Activated T-helper 1 cell treated with anti-CD3 and anti-CD28 coated beads, Interleukin-12 subunit alpha, Interleukin-12 subunit beta, Interleukin-2, Interleukin-4 antibody, amounts not matched to agents 30 ng/mL and 10 ng/mL and 1 ng/mL, durations not matched to agents 14 hours and 24 hours and 36 hours (primary cell): ENCODE measurements around the gene VSTM4. TPM values are rescaled to one million over a fixed set of nuclear protein-coding genes. Genes with fewer than 3 reads are reported as not detected.

Source experiments
- DNase-seq: peaks from one replicate; pipeline ENCODE4 v3.0.0; 2021; ENCODE audit warnings: low spot score
- H3K27ac Mint-ChIP-seq: one replicate; pipeline ENCODE4 v1.8.0; 2021; ENCODE audit warnings: mild to moderate bottlenecking, mixed read lengths
- H3K27me3 Mint-ChIP-seq: one replicate; pipeline ENCODE4 v1.8.0; 2022; ENCODE audit warnings: mild to moderate bottlenecking, moderate library complexity, mixed read lengths; ENCODE audit not compliant: insufficient read depth
- H3K36me3 Mint-ChIP-seq: one replicate; pipeline ENCODE4 v1.8.0; 2021; ENCODE audit warnings: low read depth, mixed read lengths
- H3K4me1 Mint-ChIP-seq: one replicate; pipeline ENCODE4 v1.8.0; 2021; ENCODE audit warnings: low read depth, mixed read lengths
- H3K4me3 Mint-ChIP-seq: one replicate; pipeline ENCODE4 v1.8.0; 2021; ENCODE audit warnings: mild to moderate bottlenecking, moderate library complexity, mixed read lengths
- H3K9me3 Mint-ChIP-seq: one replicate; pipeline ENCODE4 v1.8.0; 2021; ENCODE audit warnings: mixed read lengths
- intact Hi-C: fragments of 100-400 bp; cut with micrococcal nuclease; formaldehyde crosslinking; loops from one replicate; pipeline ENCODE4 v1.15.1; 2024
- total RNA-seq: library from RNA; stranded (reverse); gene quantifications from 2 replicates; pipeline ENCODE4 v1.2.3, GENCODE V29; 2022

The VSTM4 gene
- total RNA-seq, 1 donor from 2014 or later = 0.23 TPM

DNA sequence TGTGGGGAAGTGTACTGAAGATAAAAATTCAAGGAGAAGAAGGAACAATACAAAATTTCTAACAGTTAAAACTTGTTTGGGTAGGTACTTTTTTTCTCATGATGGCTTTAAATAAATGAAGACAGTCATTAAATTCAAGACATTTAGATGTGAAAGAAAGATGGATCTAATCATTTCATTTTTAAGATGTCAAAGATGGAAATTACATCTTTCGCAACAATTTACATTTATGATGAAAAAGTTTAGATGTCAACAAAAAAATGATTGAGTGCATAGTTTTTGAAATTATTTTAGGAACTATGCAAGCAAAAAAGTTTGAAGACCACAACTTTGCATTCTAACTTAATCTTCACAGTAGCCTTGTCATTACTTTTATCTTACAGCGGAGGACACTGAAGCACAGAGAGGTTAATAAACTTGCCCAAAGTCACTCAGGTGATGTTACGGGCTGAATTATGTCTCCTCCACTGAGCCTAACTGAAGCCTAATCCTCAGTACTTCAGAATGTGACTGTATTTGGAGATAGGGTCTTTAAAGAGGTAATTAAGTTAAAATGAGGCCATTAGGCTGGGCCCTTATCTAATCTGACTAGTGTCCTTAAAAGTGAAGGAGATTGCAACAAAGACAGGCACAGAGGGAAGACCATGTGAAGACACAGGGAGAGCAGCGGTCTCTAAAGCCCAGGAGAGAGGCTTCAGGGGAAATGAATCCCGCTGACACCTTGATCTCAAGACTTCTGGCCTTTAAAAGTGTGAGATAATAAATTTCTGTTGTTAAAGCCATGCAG is 48.2 kb downstream of the VSTM4 start:
- intact Hi-C loops = no loop called here
- H3K4me1 Mint-ChIP-seq = no peaks in the 10 kb centered on the region

DNA sequence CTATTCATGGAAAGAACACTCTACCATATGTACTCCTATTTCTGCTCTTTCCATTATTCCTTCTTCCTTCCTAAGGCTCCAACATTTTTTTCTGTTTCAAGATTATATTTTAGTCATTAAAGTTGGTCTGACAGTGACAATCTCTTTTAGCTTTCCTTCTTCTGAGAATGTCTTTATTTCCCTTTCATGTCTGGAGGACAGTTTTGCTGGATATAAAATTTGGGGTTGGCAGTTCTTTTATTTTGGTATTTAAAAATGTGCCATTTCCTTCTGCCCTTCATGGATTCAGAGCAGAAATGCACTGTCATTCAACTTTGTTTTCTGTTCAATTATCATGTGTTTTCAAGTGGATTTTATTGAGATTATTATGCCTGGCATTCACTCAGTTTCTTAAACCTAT is 53.1 kb downstream of the VSTM4 start:
- peaks cover 2% of the 10 kb centered on the region for H3K27me3 Mint-ChIP-seq
- no peaks in the 10 kb centered on the region for H3K4me1 Mint-ChIP-seq
- no peak overlapping the region for H3K4me3 Mint-ChIP-seq
- no peak overlapping the region for H3K27ac Mint-ChIP-seq
- no peaks in the 10 kb centered on the region for H3K36me3 Mint-ChIP-seq
- intact Hi-C loops = no loop called here
- no peak for DNase-seq
- H3K9me3 Mint-ChIP-seq = peaks cover 14% of the 10 kb centered on the region

More for the DNA sequence above, 48.2 kb downstream of the VSTM4 start:
- H3K4me3 Mint-ChIP-seq = no peak overlapping the region
- no peak overlapping the region for H3K27ac Mint-ChIP-seq
- H3K9me3 Mint-ChIP-seq = peaks cover 6% of the 10 kb centered on the region
- DNase-seq = no peak
- peaks cover 2% of the 10 kb centered on the region for H3K27me3 Mint-ChIP-seq
- H3K36me3 Mint-ChIP-seq = no peaks in the 10 kb centered on the region

DNA sequence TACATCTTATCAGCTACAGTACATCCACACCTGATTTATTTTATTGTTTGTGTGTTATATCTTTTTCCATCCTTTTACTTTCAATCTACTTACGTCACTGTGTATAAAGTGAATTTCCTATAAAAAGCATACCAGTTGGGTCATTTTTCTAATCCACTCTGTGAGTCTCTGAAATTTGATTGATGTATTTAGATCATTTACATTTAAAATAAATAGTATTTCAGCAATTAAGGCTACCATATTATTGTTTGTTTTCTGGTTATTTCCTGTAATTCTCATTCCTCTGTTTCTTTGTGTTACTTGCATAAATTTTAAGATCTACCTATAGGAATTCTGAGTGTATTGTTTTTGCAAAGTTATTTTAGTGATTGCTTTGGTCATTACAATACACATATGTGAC is 53.7 kb downstream of the VSTM4 start:
- DNase-seq = no peak
- Mint-ChIP-seq H3K36me3 (no peaks in the 10 kb centered on the region), H3K27me3 (peaks cover 2% of the 10 kb centered on the region), H3K9me3 (peaks cover 14% of the 10 kb centered on the region), H3K27ac (no peak overlapping the region), H3K4me3 (no peak overlapping the region), H3K4me1 (no peaks in the 10 kb centered on the region)
- intact Hi-C loops = no loop called here

DNA sequence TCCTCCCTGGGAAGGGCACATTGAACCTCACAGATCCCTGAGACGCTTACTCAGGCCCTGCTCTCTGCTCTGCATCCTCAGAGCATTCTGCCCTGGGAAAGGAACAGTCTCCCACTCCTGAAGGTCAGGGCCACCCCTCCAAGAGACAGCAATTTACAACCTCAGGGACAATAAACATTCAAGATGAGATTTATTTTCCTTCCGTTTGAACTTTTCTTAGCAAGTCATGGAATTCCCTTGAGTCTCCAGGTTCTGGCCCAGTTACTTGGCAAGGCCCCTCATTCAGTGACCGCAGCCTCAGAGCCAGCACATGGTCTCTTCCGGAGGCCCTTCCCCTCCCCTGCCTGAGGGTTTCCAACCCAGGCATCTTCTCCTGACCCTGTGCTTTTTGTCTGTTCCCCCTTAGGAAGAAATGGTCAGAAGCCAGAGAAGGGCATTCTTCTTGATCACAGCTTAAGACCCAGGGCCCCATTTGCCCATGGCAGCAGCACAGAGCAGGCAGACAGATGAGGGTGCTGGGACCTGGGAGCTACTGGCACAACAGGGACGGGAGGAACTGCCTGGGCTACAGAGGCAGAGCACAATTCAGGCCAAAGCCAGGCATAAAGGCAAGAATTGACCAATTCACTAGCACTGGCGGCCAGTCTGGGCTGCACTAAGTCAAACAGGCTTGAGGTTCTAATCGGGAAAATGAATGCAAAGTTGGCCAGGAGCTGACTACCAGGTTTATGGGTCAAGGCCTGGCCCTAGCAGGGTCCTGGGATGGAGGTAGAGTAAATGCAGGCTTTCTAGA is 56.7 kb downstream of the VSTM4 start:
- DNase-seq = no peak
- H3K27ac Mint-ChIP-seq = no peak overlapping the region
- no peak overlapping the region for H3K4me3 Mint-ChIP-seq
- intact Hi-C loops = no loop called here
- H3K27me3 Mint-ChIP-seq = peaks cover 5% of the 10 kb centered on the region
- peaks cover 14% of the 10 kb centered on the region for H3K9me3 Mint-ChIP-seq
- no peaks in the 10 kb centered on the region for H3K4me1 Mint-ChIP-seq
- H3K36me3 Mint-ChIP-seq = no peaks in the 10 kb centered on the region

DNA sequence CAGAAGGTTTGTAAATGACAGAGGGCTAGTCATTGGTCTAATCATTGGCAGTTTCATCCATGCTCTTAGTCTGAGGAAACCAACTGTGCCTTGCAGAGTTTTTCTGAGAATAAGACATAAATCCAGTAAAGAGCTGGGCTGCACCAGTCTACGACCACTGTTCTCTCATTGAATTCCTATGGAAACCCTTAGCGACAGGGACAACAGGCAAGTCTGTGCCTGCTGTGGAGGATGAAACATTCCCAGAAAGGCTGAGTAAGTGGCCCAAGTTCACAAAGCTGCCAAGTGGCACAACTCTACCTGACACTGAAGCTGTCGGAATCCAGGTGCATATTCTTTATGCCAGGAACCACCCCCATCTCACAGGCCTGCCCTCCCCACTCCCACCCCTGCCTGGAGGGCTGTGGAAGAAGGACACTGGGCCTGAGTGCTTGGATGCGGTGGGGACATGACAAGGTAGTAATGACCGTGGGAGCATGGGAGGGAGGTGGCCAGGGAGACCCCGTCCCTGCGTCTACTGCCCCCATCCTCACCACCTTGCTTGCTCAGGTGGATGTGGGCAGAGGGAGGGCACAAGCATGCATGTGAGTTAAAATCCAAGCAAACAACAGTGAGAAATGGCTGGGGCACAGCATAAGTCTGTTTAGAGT is 58.0 kb downstream of the VSTM4 start:
- no peaks in the 10 kb centered on the region for H3K36me3 Mint-ChIP-seq
- intact Hi-C loops = no loop called here
- H3K9me3 Mint-ChIP-seq = peaks cover 10% of the 10 kb centered on the region
- H3K27ac Mint-ChIP-seq = no peak overlapping the region
- H3K4me1 Mint-ChIP-seq = no peaks in the 10 kb centered on the region
- no peak overlapping the region for H3K4me3 Mint-ChIP-seq
- no peak for DNase-seq
- peaks cover 4% of the 10 kb centered on the region for H3K27me3 Mint-ChIP-seq

DNA sequence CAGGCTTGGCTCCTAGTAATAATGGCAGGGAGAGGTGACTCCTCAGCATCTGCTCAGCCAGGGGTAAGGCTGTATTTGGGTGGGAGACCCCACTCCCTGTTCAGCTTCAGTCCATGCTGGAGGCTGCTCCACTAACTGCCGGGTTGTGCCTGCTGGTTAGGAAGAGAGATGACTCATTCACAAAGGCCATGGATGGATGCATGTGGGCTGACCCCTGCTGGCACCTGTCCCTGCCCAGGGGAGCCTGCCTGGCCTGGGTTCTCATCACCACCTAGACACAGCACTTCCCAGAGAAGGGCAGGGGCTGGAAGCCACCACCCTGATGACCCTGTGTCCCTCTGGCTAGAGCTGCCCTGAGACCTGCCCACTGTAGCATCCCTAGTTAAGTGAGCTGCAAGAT is 59.0 kb downstream of the VSTM4 start:
- H3K27me3 Mint-ChIP-seq = peaks cover 4% of the 10 kb centered on the region
- peaks cover 2% of the 10 kb centered on the region for H3K9me3 Mint-ChIP-seq
- intact Hi-C loops = no loop called here
- H3K27ac Mint-ChIP-seq = no peak overlapping the region
- DNase-seq = no peak
- no peaks in the 10 kb centered on the region for H3K4me1 Mint-ChIP-seq
- no peak overlapping the region for H3K4me3 Mint-ChIP-seq
- no peaks in the 10 kb centered on the region for H3K36me3 Mint-ChIP-seq

DNA sequence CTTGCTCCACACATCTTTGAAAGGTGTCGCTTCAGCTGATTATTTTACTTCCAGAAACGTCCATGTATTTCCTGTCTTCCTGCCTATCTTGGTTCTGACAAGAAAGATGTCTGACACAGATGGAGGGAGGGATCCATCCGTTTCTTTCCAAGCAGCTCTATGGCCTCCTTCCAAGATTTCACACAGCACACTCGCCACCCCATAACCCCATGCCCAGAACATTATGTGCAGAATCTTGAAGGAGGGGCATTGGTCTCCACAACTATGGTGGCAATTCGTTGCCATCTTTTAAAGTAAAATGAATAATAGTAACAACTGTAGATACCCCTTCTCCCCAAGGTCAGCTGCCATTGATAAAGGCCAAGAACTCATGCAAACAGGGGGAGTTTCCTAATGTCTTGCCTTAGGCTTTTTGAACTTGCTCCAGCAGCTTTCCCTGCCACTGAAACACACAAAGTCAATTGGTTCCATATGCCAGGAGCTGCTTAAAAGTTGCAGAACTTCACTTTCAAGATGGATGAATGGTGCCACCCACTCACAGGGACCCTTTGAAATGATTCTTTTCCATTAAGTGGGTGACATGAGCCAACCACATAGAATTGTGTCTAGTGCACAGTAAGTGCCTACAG is 60.0 kb downstream of the VSTM4 start:
- Mint-ChIP-seq H3K4me1 (no peaks in the 10 kb centered on the region), H3K36me3 (no peaks in the 10 kb centered on the region), H3K27ac (no peak overlapping the region), H3K9me3 (no peaks in the 10 kb centered on the region), H3K4me3 (no peak overlapping the region), H3K27me3 (peaks cover 6% of the 10 kb centered on the region)
- intact Hi-C loops = no loop called here
- no peak for DNase-seq

DNA sequence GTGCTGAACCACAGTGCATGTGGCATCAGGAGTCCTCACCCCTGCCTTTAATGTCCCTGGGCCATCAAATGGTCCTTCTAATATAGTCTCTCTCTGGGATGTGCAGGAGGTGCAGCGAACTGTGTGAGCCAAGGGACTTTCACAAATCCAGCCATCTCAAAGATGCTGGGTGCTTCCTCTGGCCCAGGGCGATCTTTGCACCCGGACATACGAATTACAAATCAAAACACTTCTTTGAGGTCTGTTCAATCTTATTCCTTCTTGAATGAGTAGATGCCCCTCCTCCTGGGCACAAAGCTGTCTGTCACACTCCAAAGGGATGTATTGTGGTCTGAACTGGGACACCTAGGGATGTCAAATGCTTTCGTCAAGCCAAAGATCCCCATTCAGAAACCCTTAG is 60.6 kb downstream of the VSTM4 start:
- DNase-seq = no peak
- no peaks in the 10 kb centered on the region for H3K36me3 Mint-ChIP-seq
- H3K4me1 Mint-ChIP-seq = no peaks in the 10 kb centered on the region
- H3K4me3 Mint-ChIP-seq = no peak overlapping the region
- H3K27me3 Mint-ChIP-seq = peaks cover 6% of the 10 kb centered on the region
- no peak overlapping the region for H3K27ac Mint-ChIP-seq
- intact Hi-C loops = no loop called here
- H3K9me3 Mint-ChIP-seq = no peaks in the 10 kb centered on the region

DNA sequence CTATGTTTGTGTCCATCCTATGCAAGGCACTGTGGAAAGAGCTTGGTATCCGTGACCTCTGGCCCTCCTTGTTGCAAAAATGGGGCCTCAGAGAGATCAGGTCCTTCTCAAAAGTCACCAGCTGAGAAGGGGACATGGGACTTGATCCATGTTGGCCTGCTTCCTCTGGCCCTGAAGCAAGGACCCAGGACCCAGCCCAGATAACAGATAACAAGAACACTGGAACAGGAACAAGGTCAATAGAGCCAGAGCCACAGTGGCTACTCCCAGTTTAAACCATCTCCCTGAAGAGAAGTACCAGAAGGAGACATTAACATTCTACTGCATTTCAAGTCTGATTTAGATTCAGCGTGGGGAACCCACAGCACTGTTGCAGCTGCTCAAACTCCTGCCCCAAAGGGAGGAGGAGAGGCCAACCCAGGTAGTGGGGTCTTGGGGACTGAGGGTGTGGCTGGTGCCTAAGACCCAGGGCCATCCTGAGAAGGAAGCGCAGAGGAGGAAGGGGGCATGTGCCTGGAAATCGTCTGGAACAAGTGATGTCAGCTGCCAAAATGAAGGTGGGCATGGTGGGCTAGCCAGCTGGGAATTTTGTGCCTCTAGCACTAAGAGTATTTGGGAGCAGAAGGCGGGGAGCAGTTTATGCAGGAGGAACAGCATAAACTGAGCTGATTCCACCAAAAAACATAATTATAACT is 61.2 kb downstream of the VSTM4 start:
- no peak for DNase-seq
- no peak overlapping the region for H3K4me3 Mint-ChIP-seq
- H3K36me3 Mint-ChIP-seq = no peaks in the 10 kb centered on the region
- H3K27ac Mint-ChIP-seq = no peak overlapping the region
- H3K4me1 Mint-ChIP-seq = no peaks in the 10 kb centered on the region
- H3K9me3 Mint-ChIP-seq = no peaks in the 10 kb centered on the region
- intact Hi-C loops = no loop called here
- H3K27me3 Mint-ChIP-seq = peaks cover 6% of the 10 kb centered on the region

DNA sequence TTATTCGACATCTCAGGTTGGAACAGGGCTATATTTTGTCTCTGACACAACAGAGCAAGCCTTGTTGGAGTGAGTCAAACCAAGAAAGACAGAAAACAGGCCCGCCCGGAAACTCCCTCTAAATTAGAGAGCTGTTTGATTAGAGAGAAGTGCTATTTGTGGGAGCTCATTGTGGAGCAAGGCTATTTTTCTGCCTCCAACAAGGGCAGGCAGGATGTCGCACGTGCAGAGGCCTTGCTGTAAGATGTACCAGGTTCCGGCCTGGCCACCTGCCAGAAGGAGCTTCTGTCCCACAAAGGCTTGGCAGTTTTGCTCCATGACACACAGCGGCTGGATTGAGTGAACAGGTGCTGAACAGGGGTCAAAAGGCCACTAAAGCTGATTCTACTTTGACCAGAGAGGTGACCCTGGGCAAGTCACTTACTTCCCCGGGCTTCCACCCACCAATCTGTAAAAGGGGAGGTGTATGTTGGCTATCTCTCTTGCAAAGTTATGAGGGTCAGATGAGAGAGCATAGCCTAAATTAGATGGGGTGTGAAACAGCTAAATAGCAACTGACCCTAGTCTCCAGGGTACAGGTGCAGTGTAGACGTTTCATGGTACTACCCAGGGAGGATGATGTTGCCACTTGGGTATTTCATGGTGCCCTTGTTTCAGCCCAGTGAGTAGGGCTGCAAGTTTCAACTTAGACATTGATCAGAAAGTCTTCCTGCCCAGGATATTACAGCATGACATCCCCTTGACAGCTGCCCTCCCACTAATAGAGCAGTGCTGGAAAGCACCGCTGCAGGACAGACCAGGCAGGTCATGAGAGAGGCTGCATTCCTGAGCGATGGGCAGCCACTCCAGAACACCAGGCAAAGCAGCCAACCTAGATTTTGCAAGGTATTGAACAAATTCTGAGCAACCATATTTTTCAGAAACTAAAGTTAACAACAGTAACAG is 62.0 kb downstream of the VSTM4 start:
- intact Hi-C loops = no loop called here

DNA sequence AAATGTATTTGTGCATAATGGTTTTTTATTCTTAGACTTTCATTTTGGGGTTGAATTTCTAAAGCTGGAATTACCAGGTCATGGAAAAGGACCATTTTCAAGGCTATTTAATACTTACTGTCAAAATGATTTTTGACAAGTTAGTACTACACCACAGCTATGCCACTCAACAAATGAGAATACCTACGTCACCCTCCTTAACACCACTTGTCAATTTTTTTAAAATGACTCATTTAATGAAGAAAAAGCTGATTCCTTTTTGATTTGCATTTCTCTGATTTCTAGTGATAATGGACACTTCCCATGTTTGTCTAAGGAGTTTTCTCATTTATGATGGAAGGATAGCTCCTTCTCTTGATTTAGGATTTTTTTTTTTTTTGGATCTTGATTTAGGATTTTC is 63.3 kb downstream of the VSTM4 start:
- intact Hi-C loops = no loop called here
- no peak for DNase-seq
- H3K36me3 Mint-ChIP-seq = no peaks in the 10 kb centered on the region
- peaks cover 6% of the 10 kb centered on the region for H3K27me3 Mint-ChIP-seq
- H3K27ac Mint-ChIP-seq = no peak overlapping the region
- no peaks in the 10 kb centered on the region for H3K4me1 Mint-ChIP-seq
- no peak overlapping the region for H3K4me3 Mint-ChIP-seq
- H3K9me3 Mint-ChIP-seq = no peaks in the 10 kb centered on the region

More for the DNA sequence above, 62.0 kb downstream of the VSTM4 start:
- H3K27me3 Mint-ChIP-seq = peaks cover 6% of the 10 kb centered on the region
- no peaks in the 10 kb centered on the region for H3K36me3 Mint-ChIP-seq
- H3K9me3 Mint-ChIP-seq = no peaks in the 10 kb centered on the region
- no peaks in the 10 kb centered on the region for H3K4me1 Mint-ChIP-seq
- no peak overlapping the region for H3K27ac Mint-ChIP-seq
- H3K4me3 Mint-ChIP-seq = no peak overlapping the region
- no peak for DNase-seq
